GM23248 (cell line): ENCODE measurements around the gene CHRNG.

Source experiments
- EZH2 ChIP-seq: fragments of 200-600 bp; sonication (generic); IDR thresholded peaks from 2 replicates; pipeline ENCODE4 v1.6.1; 2018; ENCODE audit warnings: antibody characterized with exemption, mild to moderate bottlenecking; ENCODE audit not compliant: insufficient read depth, poor library complexity, severe bottlenecking
- EZH2phosphoT487 ChIP-seq: fragments of 200-600 bp; sonication (generic); IDR thresholded peaks from 2 replicates; pipeline ENCODE4 v1.6.1; 2018; ENCODE audit warnings: antibody characterized with exemption, moderate library complexity, mild to moderate bottlenecking, low read depth; ENCODE audit not compliant: insufficient read depth

- TF ChIP-seq EZH2 (no peak), EZH2phosphoT487 (no peak)
Observed at GRCh38 chr2:232542715-232543467, 3.4 kb downstream of the CHRNG start.
